Loucy (cell line): ENCODE measurements around the gene NEMP2.

ENCODE experiments used
- CTCF ChIP-seq: fragments of 200-600 bp; sonication (generic); conservative IDR thresholded peaks from 2 replicates; pipeline ENCODE4 v1.5.1; 2014; ENCODE audit warnings: mild to moderate bottlenecking, antibody characterized with exemption, low read length
- EZH2phosphoT487 ChIP-seq: fragments of 200-600 bp; IDR thresholded peaks from 2 replicates; pipeline ENCODE4 v1.6.1; 2018; ENCODE audit warnings: antibody characterized with exemption, mild to moderate bottlenecking, moderate library complexity, borderline replicate concordance

- TF ChIP-seq CTCF (no peak), EZH2phosphoT487 (no peak)
Measured at GRCh38 chr2:190537765-190538164, 3.2 kb upstream of the NEMP2 start.
